Colonic mucosa (tissue), 4 donors: Measurements from ENCODE around the gene FAM234B. TPM values are rescaled to one million over a fixed set of nuclear protein-coding genes. Genes with fewer than 3 reads are reported as not detected.

Experiments used
- DNase-seq: peaks from one replicate; pipeline ENCODE4 v3.0.0-alpha.2; 2020
- H3K27ac ChIP-seq: fragments of 200-600 bp; one replicate; pipeline ENCODE4 v1.8.0; 2021
- H3K27me3 ChIP-seq: fragments of 200-600 bp; one replicate; pipeline ENCODE4 v1.8.0; 2021
- H3K36me3 ChIP-seq: fragments of 200-600 bp; one replicate; pipeline ENCODE4 v1.8.0; 2021
- H3K4me1 ChIP-seq: fragments of 200-600 bp; one replicate; pipeline ENCODE4 v1.8.0; 2021; ENCODE audit warnings: mild to moderate bottlenecking
- H3K4me3 ChIP-seq: fragments of 200-600 bp; one replicate; pipeline ENCODE4 v1.8.0; 2021
- H3K9ac ChIP-seq, 2 donors: one replicate each; pipeline ENCODE4 v1.7.0; 2013; ENCODE audit warnings: control low read depth in 2 of 2, low read depth in 2 of 2, low read length in 2 of 2
- H3K9me3 ChIP-seq: fragments of 200-600 bp; one replicate; pipeline ENCODE4 v1.8.0; 2021
- intact Hi-C: fragments of 100-400 bp; cut with DNase I; formaldehyde crosslinking; loops from one replicate; pipeline ENCODE4 v1.14.1; 2022
- total RNA-seq, 2 donors: library from RNA; stranded (reverse); fragmentation: NEBNext Ultra II Directional in 1 of 2; extraction: Animal tissue kit (Norgen Biotek cat#: 25700) in 1 of 2; gene quantifications; one replicate each; pipeline ENCODE4 v1.2.1, GENCODE V29; 2021
- TF ChIP-seq, protein P1 (sequence below): fragments of 200-600 bp; IDR thresholded peaks from one replicate; pipeline ENCODE4 v1.8.0; 2022; ENCODE audit warnings: antibody characterized with exemption, mild to moderate bottlenecking
- donor health status: healthy.
- donor health status: DM: no; HTN: no; CAD: no.
- donor health status: DM: no; HTN: no; CAD: no.

Gene FAM234B
- total RNA-seq, 2 donors from 2014 or later, result 1.5 to 2.0 TPM

DNA sequence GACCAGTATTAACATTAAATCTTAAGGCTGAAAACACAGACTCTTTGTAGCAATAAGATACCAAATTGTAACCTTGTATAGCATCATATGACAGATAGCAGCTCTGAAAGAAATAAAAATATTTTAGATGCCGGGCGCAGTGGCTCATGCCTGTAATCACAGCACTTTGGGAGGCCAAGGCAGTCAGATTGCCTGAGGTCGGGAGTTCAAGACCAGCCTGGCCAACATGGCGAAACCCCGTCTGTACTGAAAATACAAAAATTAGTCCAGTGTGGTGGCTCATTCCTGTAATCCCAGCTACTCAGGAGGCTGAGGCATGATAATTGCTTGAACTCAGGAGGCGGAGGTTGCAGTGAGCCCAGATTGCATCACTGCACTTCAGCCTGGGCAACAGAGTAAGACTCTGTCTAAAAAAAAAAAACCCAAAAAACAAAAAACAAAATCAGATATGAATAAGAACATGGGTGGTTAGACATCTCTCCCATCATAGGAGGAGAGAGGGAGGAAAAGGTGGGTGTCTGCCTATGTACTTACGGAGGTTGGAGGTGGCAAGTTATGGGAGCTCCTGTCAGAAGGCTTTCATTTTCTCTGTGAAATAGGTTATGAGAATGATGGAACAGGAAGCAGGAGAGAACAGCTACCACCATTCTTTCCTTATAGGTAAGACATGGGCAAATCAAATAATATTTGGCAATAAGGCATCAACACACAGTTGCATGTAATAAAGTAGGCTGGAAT, 36.5 kb upstream of the FAM234B start:
- Histone ChIP-seq H3K36me3 (no peaks in the 10 kb centered on the region), H3K9me3 (no peaks in the 10 kb centered on the region), H3K27me3 (no peaks in the 10 kb centered on the region), H3K27ac (no peak overlapping the region), H3K9ac (no peak overlapping the region), H3K4me3 (no peak overlapping the region), H3K4me1 (no peaks in the 10 kb centered on the region)
- TF ChIP-seq, protein P1, sequence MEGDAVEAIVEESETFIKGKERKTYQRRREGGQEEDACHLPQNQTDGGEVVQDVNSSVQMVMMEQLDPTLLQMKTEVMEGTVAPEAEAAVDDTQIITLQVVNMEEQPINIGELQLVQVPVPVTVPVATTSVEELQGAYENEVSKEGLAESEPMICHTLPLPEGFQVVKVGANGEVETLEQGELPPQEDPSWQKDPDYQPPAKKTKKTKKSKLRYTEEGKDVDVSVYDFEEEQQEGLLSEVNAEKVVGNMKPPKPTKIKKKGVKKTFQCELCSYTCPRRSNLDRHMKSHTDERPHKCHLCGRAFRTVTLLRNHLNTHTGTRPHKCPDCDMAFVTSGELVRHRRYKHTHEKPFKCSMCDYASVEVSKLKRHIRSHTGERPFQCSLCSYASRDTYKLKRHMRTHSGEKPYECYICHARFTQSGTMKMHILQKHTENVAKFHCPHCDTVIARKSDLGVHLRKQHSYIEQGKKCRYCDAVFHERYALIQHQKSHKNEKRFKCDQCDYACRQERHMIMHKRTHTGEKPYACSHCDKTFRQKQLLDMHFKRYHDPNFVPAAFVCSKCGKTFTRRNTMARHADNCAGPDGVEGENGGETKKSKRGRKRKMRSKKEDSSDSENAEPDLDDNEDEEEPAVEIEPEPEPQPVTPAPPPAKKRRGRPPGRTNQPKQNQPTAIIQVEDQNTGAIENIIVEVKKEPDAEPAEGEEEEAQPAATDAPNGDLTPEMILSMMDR, result no peak
- DNase-seq, result no peak
- intact Hi-C loops, result loop anchor here (10.0 kb wide), 1 partner anchor 87 kb away; no protein-coding TSS in a partner anchor

DNA sequence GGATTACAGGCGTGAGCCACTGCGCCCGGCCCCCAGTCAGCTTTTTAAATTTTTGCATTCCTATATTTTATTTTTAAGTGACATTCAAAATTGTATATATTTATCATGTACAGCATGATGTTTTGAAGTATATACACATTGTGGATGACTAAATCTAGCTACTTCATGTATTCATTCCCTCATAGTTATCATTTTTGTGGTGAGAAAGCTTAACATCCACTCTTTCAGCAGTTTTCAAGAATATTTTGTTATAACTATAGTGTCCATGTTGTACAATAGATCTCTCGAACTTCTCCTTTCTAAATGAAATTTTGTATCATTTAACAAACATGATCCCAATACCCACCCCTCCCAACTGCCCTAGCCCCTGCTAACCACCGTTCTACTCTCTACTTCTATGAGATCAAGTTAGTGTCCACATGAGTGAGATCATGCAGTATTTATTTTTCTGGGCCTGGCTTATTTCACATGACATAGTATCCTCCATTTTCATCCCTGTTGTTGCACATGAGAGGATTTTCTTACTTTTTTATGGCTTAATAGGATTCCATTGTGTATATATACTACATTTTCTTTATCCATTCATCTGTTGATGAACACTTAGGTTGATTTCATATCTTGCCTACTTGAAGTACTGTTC, 35.3 kb upstream of the FAM234B start:
- no peak overlapping the region for H3K9ac ChIP-seq
- no peak for DNase-seq
- intact Hi-C loops, result loop anchor here (10.0 kb wide), 1 partner anchor 86 kb away; no protein-coding TSS in a partner anchor
- no peaks in the 10 kb centered on the region for H3K4me1 ChIP-seq
- H3K27ac ChIP-seq, result no peak overlapping the region
- no peaks in the 10 kb centered on the region for H3K27me3 ChIP-seq
- no peak overlapping the region for H3K4me3 ChIP-seq
- no peaks in the 10 kb centered on the region for H3K36me3 ChIP-seq
- TF ChIP-seq, protein P1, result no peak
- H3K9me3 ChIP-seq, result no peaks in the 10 kb centered on the region

DNA sequence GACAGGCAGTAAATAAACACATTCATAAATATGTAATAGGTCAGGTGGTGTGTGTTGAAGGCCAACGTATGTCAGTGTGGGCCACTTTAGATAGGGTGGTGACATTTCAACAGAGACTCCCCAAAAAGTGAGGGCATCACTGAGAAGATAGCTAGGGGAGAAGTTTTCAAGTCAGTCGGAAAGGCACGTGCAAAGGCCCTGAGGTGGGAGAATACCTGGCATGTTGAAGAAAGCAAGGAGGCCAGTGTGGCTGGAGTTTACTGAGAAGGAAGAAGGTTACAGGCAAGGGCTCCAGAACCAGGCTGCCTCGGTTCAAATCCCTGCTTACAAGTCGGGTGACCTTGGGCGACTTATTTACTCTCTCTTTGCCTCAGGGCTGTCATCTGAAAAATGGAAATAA, 33.1 kb upstream of the FAM234B start:
- no peak overlapping the region for H3K9ac ChIP-seq
- intact Hi-C loops, result no loop called here
- H3K4me1 ChIP-seq, result no peaks in the 10 kb centered on the region
- TF ChIP-seq, protein P1, result no peak
- H3K27ac ChIP-seq, result no peak overlapping the region
- no peaks in the 10 kb centered on the region for H3K9me3 ChIP-seq
- DNase-seq, result no peak
- H3K27me3 ChIP-seq, result no peaks in the 10 kb centered on the region
- H3K4me3 ChIP-seq, result no peak overlapping the region
- no peaks in the 10 kb centered on the region for H3K36me3 ChIP-seq

DNA sequence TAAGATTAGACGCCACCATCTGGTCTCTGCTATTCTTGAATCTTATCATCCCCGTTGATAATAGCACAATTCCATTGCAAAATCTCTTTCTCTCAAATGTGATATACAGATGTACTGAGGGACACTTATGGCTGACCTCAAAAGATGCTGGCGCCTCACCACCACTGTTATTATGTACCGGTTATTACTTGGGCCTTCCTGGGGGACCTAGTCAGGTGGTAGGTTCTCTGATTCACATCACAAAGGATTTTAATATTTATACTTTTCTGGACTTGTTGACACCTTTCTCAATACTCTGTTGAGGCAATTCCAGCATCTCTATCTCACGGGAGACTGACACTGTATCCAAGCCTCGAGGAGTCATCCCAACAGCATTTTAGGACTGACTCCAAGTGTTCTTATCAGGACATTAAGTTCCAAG, 21.3 kb upstream of the FAM234B start:
- no peak for DNase-seq
- no peak overlapping the region for H3K9ac ChIP-seq
- H3K9me3 ChIP-seq, result no peaks in the 10 kb centered on the region
- H3K27ac ChIP-seq, result no peak overlapping the region
- H3K27me3 ChIP-seq, result no peaks in the 10 kb centered on the region
- H3K36me3 ChIP-seq, result no peaks in the 10 kb centered on the region
- intact Hi-C loops, result no loop called here
- no peaks in the 10 kb centered on the region for H3K4me1 ChIP-seq
- no peak overlapping the region for H3K4me3 ChIP-seq
- TF ChIP-seq, protein P1, result no peak

DNA sequence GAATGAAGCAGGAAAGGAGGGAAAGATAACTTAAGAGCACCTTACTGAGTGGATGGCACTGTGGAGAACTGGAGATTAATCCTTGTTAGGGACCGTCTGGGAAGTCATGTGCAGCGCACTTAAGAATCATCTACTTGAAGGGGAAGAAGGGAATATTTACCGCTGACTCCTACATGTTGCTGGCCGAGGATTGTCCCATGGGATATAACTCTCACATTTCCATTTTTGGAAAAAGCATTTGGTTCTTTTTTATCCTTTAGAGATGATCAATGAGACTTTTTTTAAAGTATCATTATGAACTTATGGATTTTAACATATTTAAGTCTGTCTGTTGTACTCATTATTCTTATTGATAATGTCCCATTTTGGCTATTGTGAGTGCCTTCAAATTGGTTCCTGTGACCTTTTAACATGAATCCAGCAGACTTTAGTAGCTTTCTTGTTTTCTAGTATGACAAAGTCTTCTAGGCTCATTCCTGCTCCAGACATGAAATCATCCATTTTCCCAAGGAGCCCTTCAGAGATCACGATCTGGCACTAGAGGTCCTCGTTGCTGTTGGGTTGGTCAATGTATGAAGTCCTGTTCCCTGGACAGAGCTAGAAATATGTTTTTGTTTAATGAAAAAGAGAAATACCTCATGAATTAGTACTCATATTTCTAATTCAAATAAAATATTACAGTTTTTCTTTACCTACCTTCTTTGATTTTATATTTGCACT, 20.2 kb upstream of the FAM234B start:
- TF ChIP-seq, protein P1, result no peak
- DNase-seq, result no peak
- H3K36me3 ChIP-seq, result no peaks in the 10 kb centered on the region
- intact Hi-C loops, result no loop called here
- H3K4me3 ChIP-seq, result no peak overlapping the region
- no peak overlapping the region for H3K9ac ChIP-seq
- no peaks in the 10 kb centered on the region for H3K9me3 ChIP-seq
- H3K4me1 ChIP-seq, result no peaks in the 10 kb centered on the region
- H3K27ac ChIP-seq, result no peak overlapping the region
- H3K27me3 ChIP-seq, result no peaks in the 10 kb centered on the region
